ENCODE data around the gene AKAP13. TPM values are rescaled to one million over a fixed set of nuclear protein-coding genes. Genes with fewer than 3 reads are reported as not detected.

Gene AKAP13
- total and polyA plus RNA-seq, 5 experiments from 2014 or later, result 113 to 244 (median 131) TPM

DNA sequence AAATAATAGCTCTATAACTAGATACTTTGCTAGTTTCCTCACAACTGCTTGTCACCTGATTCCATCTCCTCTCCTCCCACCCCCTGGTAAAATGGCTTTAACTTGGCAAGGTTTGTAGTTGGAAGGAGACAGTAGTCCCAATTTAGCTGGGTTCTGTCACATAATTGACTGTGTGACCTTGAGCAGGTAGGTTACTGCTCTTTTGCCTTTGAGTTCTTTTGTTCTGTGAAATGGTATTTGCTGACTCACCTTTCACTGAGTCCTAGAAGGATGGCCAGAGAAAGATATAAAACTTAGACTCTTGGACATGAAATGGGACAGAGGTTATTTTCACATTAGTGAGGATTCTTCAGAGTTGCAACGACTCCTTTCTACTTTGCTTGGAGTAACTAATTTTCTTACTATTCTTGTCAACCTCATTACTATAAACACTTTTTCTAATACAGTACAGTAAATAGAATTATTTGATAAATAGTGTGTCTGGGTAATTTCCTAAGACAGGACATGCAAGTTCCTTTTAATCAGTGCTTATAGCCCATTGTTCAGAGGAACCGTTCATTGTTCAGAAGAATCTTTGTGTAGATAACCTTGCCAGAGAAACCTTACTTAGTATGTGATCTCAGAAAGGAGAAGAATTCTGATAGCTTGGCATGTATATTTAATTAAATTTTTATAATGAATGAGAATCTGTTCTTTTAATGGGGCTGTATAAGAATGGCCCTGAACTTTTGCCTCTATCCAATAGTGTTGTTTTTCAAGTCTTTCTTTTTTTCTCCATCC, 14.3 kb downstream of the AKAP13 start:
- Mint-ChIP-seq H3K9me3 (no peaks in the 10 kb centered on the region), H3K27ac (peak overlapping the region in 3 of 10 donors; percentile 11 to 39 (median 36)), H3K4me1 (peaks cover 25 to 68% (median 52%) of the 10 kb centered on the region in 4 donors), H3K27me3 (no peaks in the 10 kb centered on the region), H3K36me3 (peaks cover 0 to 2% (median 2%) of the 10 kb centered on the region in 3 donors), H3K4me3 (peak overlapping the region in 1 of 10 donors; percentile 1)
- no peak for DNase-seq
- no peak for ATAC-seq
- POLR2A ChIA-PET, result interaction anchor here (0.9 kb wide), 1 partner anchor 15 kb away, joined by 3 read pairs; the partner anchor contains the start of gene AKAP13

DNA sequence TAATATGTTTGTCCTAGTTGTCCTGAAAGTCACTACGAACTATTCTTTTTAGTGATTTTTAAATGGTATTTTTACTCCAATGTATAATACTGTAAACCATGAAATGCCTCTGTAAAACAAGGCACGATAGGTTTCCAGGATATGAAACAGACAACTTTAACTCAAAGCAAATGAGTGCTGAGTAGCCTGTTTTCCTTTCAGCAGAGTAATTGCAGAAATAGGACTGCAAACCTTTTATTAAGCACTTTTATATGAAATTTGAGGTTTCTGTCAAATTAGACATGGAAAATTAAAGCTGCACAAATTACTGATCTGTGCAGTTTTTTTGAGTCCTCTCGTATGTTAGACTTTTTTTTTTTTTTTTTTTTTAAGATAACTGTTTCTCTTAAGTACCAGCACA, 16.2 kb downstream of the AKAP13 start:
- Mint-ChIP-seq H3K4me3 (no peak overlapping the region), H3K36me3 (peaks cover 0 to 2% (median 2%) of the 10 kb centered on the region in 3 donors), H3K27me3 (no peaks in the 10 kb centered on the region), H3K9me3 (no peaks in the 10 kb centered on the region), H3K4me1 (peaks cover 29 to 80% (median 63%) of the 10 kb centered on the region in 4 donors), H3K27ac (peak overlapping the region in 1 of 10 donors; percentile 36)
- DNase-seq (no peak), ATAC-seq (no peak)
- POLR2A ChIA-PET, result interaction anchor here (0.9 to 1.9 kb wide), 3 partner anchors 16 to 17 kb away, joined by 3 to 4 read pairs (median 4); partner anchors contain the start of gene AKAP13

DNA sequence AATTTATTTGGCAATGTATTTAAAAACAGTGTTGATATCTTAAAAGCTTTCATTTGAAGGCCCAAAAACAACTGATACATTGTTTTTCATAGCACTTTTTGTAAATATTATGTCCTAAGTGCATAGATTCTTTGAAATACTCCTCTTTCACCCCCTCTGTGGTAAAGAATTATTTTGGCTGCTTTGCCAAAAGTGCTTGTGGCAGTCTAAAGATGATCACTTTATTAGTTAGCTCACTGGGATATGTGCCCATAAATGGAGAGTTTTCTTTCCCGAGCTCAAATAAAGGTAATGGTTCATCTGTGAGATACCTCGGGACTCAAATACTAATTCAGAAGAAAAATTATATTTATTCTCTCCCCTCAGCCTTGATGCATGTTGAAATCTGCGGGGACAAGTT, 16.7 kb downstream of the AKAP13 start:
- no peaks in the 10 kb centered on the region for H3K27me3 Mint-ChIP-seq
- H3K4me1 Mint-ChIP-seq, result peaks cover 31 to 86% (median 69%) of the 10 kb centered on the region in 4 donors
- POLR2A ChIA-PET, result interaction anchor here (0.9 to 1.9 kb wide), 3 partner anchors 15 to 17 kb away, joined by 3 to 4 read pairs (median 4); partner anchors contain the start of gene AKAP13
- ATAC-seq (no peak), DNase-seq (no peak)
- H3K36me3 Mint-ChIP-seq, result peaks cover 0 to 2% (median 2%) of the 10 kb centered on the region in 3 donors
- no peak overlapping the region for H3K4me3 Mint-ChIP-seq
- H3K27ac Mint-ChIP-seq, result peak overlapping the region in 2 of 10 donors; percentile 33 to 37
- no peaks in the 10 kb centered on the region for H3K9me3 Mint-ChIP-seq

DNA sequence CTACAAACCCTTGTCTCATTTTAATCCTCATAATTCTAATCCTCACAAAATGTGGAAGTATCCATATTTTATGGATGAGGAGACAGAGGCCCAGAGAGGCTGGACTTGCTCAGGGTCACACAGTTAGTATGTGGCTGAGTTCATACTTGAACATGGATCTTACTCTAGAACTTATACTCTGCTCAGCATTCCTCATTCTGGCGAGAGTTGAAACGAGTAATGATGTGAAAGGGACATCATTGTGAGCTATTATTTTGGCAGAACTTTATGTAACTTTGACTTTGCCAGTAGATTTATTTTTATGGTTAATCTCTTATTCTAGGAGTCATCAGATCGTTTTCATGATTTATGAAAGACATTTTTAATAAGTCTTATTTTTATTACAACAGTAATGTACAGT, 17.5 kb downstream of the AKAP13 start:
- Mint-ChIP-seq H3K4me1 (peaks cover 30 to 87% (median 70%) of the 10 kb centered on the region in 4 donors), H3K4me3 (no peak overlapping the region), H3K27me3 (no peaks in the 10 kb centered on the region), H3K9me3 (no peaks in the 10 kb centered on the region), H3K36me3 (peaks cover 0 to 2% (median 0%) of the 10 kb centered on the region in 3 donors), H3K27ac (peak overlapping the region in 2 of 10 donors; percentile 37 to 47)
- POLR2A ChIA-PET, result interaction anchor here (1.2 to 1.5 kb wide), 2 partner anchors 14 to 16 kb away, joined by 3 read pairs; no protein-coding TSS in a partner anchor
- DNase-seq (no peak), ATAC-seq (no peak)

DNA sequence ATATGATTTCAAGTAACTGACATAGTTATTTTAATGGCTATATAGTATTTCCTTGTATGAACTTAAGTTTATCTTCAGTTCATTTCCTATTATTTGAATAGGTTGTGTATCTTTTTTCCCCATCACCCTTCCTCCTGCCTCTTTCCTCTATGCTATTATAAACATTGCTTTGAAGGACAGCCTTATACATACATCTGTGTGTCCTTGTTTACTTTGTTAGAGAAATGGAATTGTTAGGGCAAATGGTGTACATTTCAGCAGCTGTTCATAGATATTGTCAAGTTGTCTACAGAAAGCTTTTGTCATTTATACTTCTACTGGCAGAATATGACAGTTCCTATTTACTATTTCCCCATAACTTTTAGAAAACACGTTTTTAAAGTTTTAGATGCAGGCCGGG, 18.4 kb downstream of the AKAP13 start:
- no peak overlapping the region for H3K4me3 Mint-ChIP-seq
- peak overlapping the region in 1 of 10 donors; percentile 64 for H3K27ac Mint-ChIP-seq
- peaks cover 0 to 2% (median 0%) of the 10 kb centered on the region in 3 donors for H3K36me3 Mint-ChIP-seq
- peaks cover 26 to 87% (median 69%) of the 10 kb centered on the region in 4 donors for H3K4me1 Mint-ChIP-seq
- no peaks in the 10 kb centered on the region for H3K9me3 Mint-ChIP-seq
- DNase-seq (no peak), ATAC-seq (no peak)
- POLR2A ChIA-PET, result interaction anchor here (1.5 kb wide), 1 partner anchor 17 kb away, joined by 3 read pairs; no protein-coding TSS in a partner anchor
- H3K27me3 Mint-ChIP-seq, result no peaks in the 10 kb centered on the region

DNA sequence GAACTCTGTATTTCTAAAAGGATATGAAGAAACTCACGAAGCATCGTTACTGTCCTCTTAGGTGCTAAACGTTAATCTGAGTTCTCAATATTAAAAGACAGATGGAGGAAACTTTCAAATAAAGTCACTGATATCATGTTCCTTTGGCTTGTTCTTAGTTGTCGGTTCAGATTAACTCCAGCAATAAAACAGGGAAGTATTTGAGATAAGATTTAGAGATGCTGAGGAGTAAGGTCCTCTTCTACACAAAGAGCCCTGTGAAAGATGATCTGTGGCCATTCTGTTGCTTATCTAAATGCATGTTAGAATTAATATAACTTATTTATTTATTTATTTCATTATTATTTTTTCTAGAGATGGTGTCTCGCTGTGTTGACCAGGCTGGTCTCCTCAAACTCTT, 19.2 kb downstream of the AKAP13 start:
- Mint-ChIP-seq H3K9me3 (no peaks in the 10 kb centered on the region), H3K4me3 (peak overlapping the region in 1 of 10 donors; percentile 19), H3K4me1 (peaks cover 28 to 87% (median 69%) of the 10 kb centered on the region in 4 donors), H3K36me3 (peaks cover 0 to 2% (median 0%) of the 10 kb centered on the region in 3 donors), H3K27ac (peak overlapping the region in 2 of 10 donors; percentile 0 to 52), H3K27me3 (no peaks in the 10 kb centered on the region)
- POLR2A ChIA-PET, result no interaction called here
- DNase-seq (no peak), ATAC-seq (no peak)

DNA sequence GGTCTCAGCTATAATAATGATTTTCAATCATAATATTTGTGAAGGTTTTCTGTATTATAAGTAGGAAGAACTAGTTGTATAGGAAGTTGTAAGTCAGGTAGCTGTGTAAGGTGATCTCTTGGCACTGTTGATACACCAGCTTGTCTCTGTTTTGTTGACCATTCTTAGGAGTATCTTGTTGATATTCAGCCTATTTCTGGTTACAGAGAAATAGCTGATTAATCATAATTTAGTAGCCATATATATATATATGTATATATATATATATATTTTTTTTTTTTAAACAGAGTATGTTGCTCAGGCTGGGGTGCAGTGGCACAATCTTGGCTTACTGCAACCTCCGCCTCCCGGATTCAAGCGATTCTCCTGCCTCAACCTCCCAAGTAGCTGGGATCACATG, 20.2 kb downstream of the AKAP13 start:
- DNase-seq, result no peak
- Mint-ChIP-seq H3K36me3 (peaks cover 0 to 2% (median 0%) of the 10 kb centered on the region in 3 donors), H3K4me1 (peaks cover 32 to 88% (median 70%) of the 10 kb centered on the region in 4 donors), H3K9me3 (no peaks in the 10 kb centered on the region), H3K4me3 (peak overlapping the region in 5 of 10 donors; percentile 23 to 53 (median 47)), H3K27me3 (no peaks in the 10 kb centered on the region), H3K27ac (peak overlapping the region in 6 of 10 donors; percentile 22 to 92 (median 63))
- ATAC-seq, result no peak
- POLR2A ChIA-PET, result interaction anchor here (0.6 to 0.7 kb wide), 2 partner anchors 20 to 62 kb away, joined by 3 read pairs; partner anchors contain the start of gene AKAP13

DNA sequence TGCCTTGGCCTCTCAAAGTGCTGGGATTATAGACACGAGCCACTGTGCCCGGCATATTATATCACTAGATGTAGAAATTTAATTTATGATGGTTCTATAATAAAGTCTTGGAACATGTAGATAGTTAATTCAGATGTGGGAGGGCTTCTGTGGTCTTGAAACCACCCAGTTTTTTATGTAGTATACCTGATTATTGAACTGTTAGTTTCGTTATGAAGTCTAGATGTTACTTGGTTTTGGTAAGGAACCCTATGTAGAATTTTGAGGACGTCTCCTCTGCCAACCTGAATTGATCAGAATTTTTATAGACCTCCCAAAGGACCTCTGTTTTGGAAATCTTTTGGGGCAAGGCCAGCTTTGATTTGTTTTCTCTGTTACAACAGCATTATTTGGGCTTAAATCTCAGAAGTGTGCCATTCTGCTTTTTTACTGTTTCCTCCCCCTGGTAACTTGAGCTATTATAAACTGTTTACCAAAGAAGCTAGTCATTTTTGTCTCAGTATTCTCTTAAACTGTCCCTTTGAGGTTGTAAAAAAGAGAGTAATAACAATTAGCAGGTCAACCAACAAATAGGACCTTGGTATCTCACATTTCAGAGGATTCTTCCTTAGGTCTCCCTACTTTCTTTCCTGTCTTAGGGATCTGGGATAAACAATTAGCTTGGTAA, 20.8 kb downstream of the AKAP13 start:
- ATAC-seq, result peak; percentile 29 to 43
- H3K4me1 Mint-ChIP-seq, result peaks cover 29 to 88% (median 68%) of the 10 kb centered on the region in 4 donors
- DNase-seq, result no peak
- POLR2A ChIA-PET, result interaction anchor here (0.7 to 1.6 kb wide), 2 partner anchors 12 to 21 kb away, joined by 3 read pairs; partner anchors contain the start of gene AKAP13
- peaks cover 0 to 2% (median 0%) of the 10 kb centered on the region in 3 donors for H3K36me3 Mint-ChIP-seq
- H3K9me3 Mint-ChIP-seq, result no peaks in the 10 kb centered on the region
- peak overlapping the region in 8 of 10 donors; percentile 23 to 65 (median 44) for H3K4me3 Mint-ChIP-seq
- no peaks in the 10 kb centered on the region for H3K27me3 Mint-ChIP-seq
- H3K27ac Mint-ChIP-seq, result peak overlapping the region in 8 of 10 donors; percentile 15 to 92 (median 58)

DNA sequence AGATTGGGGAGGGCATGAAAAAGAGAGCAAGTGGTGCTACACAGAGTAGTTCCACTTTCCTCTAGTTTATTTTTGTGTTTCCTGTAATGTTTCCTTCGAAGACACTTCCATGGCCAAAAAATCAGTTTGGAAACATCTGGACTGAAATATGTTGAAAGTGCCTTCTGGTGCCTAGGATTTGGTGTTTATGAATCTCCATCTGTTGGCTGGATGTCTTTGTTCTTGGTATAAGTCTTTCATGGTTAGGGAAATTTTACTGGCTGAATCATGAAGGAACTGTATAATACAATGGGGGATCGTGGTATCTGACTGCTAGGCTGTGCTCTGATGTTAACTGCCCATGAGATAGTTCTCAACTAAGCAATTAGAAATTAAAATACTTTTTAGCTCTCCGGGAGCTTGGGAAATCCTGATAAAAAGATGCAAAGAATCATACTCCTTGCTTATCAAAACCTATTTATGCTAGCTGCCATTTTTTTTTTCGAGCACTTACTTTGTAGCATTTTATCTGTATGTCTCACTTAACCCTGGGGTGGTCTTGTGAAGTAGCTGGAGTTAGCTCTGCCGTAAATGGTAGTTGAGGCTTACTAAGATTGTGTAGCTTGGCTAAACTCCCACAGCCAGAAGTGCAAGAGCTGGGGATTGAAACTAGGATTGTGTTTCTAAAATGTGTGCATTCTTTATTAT, 21.9 kb downstream of the AKAP13 start:
- peak overlapping the region in 7 of 10 donors; percentile 4 to 92 (median 58) for H3K27ac Mint-ChIP-seq
- H3K4me1 Mint-ChIP-seq, result peaks cover 33 to 88% (median 73%) of the 10 kb centered on the region in 4 donors
- ATAC-seq (peak; percentile 53 to 62), DNase-seq (no peak)
- peaks cover 0 to 2% (median 0%) of the 10 kb centered on the region in 3 donors for H3K36me3 Mint-ChIP-seq
- peak overlapping the region in 7 of 10 donors; percentile 1 to 65 (median 16) for H3K4me3 Mint-ChIP-seq
- H3K9me3 Mint-ChIP-seq, result no peaks in the 10 kb centered on the region
- no peaks in the 10 kb centered on the region for H3K27me3 Mint-ChIP-seq
- POLR2A ChIA-PET, result interaction anchor here (0.6 to 1.6 kb wide), 6 partner anchors 11 to 91 kb away, joined by 3 to 5 read pairs (median 4); partner anchors contain the start of gene AKAP13

DNA sequence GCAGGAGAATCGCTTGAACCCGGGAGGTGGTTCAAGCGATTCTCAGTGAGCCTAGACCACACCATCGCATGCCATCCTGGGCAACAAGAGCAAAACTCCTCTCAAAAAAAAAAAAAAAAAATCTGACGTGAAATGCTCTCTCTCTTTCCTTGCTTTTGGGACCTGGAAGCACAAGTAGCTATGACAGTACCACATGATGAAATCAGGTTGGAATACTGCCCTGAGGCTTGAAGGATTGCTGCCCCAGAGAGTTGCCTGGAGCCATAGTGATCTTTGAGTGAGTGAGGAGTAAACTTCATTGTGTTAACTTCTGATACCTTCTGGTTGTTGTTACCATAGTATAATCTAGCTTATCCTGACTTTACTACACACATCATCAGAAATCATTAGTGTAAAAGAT, 23.3 kb downstream of the AKAP13 start:
- H3K36me3 Mint-ChIP-seq, result peaks cover 0 to 2% (median 0%) of the 10 kb centered on the region in 3 donors
- H3K4me3 Mint-ChIP-seq, result peak overlapping the region in 7 of 10 donors; percentile 11 to 63 (median 41)
- no peaks in the 10 kb centered on the region for H3K9me3 Mint-ChIP-seq
- ATAC-seq, result no peak
- POLR2A ChIA-PET, result interaction anchor here (1.1 to 2.0 kb wide), 2 partner anchors 23 to 26 kb away, joined by 6 to 11 read pairs; partner anchors contain the start of gene AKAP13
- peak overlapping the region; percentile 5 to 96 (median 80) for H3K27ac Mint-ChIP-seq
- no peaks in the 10 kb centered on the region for H3K27me3 Mint-ChIP-seq
- no peak for DNase-seq
- peaks cover 39 to 90% (median 81%) of the 10 kb centered on the region in 4 donors for H3K4me1 Mint-ChIP-seq

DNA sequence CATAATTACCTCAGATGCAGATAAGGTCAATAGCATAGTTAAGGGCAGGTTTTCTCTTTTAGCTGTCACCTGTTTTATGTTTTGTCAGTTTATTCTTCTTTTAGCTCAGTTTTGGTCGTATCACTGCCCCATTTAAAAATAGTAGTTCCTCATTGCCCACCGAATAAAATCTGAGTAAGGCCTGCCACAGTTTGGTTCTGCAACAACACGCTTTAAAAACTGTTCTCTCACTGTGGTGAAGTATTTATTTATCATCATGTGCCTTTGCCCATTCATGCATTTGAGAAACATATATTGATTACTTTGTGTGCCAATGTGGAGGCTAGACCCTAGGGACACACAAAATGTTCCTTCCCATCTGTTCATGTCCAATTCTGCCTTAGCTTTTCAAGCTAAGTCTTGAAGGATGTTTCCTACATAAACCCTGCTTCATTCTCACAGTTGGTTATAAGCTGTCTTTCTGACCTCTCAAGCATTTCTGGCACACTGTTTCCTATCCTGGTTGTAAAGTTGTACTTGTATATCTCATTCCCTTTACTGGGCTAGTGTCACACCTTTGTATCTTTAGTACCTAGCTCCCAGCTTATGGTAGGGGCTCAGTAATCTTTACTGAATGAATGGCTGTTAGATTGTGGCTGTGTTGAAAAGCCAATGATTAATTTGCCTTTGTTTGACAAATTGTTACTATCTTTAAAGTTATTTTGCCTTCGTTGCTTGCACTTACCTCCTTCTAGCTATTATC, 23.9 kb downstream of the AKAP13 start:
- no peak for DNase-seq
- H3K36me3 Mint-ChIP-seq, result no peaks in the 10 kb centered on the region
- H3K27me3 Mint-ChIP-seq, result no peaks in the 10 kb centered on the region
- H3K9me3 Mint-ChIP-seq, result no peaks in the 10 kb centered on the region
- H3K4me3 Mint-ChIP-seq, result peak overlapping the region in 7 of 10 donors; percentile 8 to 63 (median 41)
- no peak for ATAC-seq
- POLR2A ChIA-PET, result interaction anchor here (0.5 to 2.0 kb wide), 4 partner anchors 17 to 27 kb away, joined by 3 to 11 read pairs (median 4); partner anchors contain the start of gene AKAP13
- peaks cover 35 to 89% (median 81%) of the 10 kb centered on the region in 4 donors for H3K4me1 Mint-ChIP-seq
- H3K27ac Mint-ChIP-seq, result peak overlapping the region; percentile 16 to 96 (median 80)
